Left renal pelvis (tissue), 4 donors: ENCODE results near the gene CFAP47. TPM values are rescaled to one million over a fixed set of nuclear protein-coding genes. Genes with fewer than 3 reads are reported as not detected.
"Not testable (repeated sequence)": the region's sequence is repeated elsewhere in the genome, so short reads cannot be mapped to it uniquely, and the experiment has no call there.

ENCODE experiments used
- DNase-seq, 4 donors: peaks; one replicate each; pipeline ENCODE4 v3.0.0-alpha.2; 2013; ENCODE audit warnings: low read depth in 4 of 4, low spot score in 3 of 4
- polyA plus RNA-seq, 4 donors: library from polyadenylated mRNA; unstranded; fragments of 120-200 nt; gene quantifications; one replicate each; pipeline ENCODE4 v1.2.1, GENCODE V29; 2013; ENCODE audit not compliant: insufficient read length in 4 of 4

Gene CFAP47
- polyA plus RNA-seq, 4 donors = 0.14 to 1.1 (median 0.66) TPM

GRCh38 chrX:36234840-36235528, 315.4 kb downstream of the CFAP47 start:
- not testable (repeated sequence) for DNase-seq

DNA sequence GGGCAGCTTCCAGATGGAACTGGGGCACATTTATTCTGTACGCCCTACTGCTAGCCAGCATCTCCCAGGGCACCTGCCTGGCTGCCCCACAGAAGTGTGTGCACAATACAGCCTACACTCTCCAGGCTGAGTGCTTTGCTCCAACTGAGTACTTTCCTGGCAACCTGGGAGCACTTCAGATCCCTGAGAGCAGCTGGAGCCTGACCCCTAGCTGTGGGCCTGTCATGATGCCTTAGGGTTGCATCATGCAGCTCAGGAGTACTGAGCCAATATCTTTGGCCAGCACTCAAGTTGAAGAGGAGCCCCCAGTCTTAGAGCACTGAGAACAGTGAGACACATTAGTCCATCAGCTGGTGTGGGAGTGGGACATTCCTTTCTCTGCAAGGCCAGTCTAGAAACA, 321.9 kb downstream of the CFAP47 start:
- no peak for DNase-seq

DNA sequence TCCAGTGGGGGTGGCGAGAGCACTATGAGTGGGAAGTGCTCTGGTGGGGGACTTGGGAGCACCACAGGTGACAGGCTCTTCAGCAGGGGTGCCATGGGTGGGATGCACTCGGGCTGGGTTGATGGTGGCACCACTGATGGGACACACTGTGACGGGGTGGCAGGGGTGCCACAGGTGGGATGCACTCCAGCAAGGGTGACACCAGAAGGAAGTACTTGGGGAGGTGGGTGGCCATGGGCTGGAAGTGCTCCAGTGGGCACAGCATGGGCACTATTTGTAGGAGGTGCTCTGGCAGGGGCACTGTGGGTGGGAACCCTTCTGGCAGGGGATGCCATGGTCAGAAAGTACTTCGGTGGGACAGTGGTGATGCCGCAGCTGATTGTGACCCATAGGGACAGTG, 346.6 kb downstream of the CFAP47 start:
- DNase-seq = no peak

- DNase-seq = no peak
Measured at GRCh38 chrX:36310136-36310535, 390.6 kb downstream of the CFAP47 start.

- no peak for DNase-seq
Measured at GRCh38 chrX:36314303-36314702, 394.8 kb downstream of the CFAP47 start.

GRCh38 chrX:36334572-36334971, 415.0 kb downstream of the CFAP47 start:
- DNase-seq = no peak

GRCh38 chrX:36336751-36337150, 417.2 kb downstream of the CFAP47 start:
- no peak for DNase-seq

GRCh38 chrX:36344301-36344700, 424.8 kb downstream of the CFAP47 start:
- DNase-seq = no peak

DNA sequence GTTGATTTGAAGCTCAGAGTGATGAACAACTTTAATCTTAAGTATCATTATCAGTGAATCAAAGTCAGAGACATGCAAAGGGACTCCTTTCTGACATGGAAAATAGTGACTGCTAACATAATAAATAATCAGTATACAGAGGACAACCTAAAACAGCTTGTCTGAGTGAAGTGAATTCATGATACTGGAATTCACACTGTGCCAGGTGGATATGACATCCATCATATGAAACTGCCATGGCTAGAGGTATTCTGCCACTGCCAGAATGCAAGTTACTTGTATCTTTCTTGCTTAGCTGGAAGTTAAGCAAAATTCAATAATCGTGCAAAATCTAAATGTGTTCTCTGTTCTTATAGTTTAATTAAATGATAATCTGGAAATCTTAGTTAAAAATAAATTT, 429.0 kb downstream of the CFAP47 start:
- DNase-seq = no peak

- DNase-seq = no peak
Measured at GRCh38 chrX:36357855-36358254, 438.3 kb downstream of the CFAP47 start.

DNA sequence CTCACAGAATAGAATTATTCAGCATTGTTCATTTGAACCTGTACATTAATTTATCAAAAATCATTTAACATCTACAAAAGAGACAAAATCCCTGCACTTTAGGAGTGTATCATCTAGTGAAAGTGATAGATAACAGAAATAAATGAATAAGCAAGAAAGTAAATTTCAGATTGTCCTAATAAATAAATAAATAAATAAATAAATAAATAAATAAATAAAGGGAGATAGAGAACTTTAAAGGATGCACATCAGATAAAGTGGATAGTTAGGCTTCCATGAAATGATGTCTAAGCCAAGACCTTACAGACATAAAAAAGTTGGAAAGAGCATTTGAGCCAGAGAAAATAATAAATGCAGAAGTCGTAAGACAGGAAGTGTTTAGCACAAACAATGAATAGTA, 444.7 kb downstream of the CFAP47 start:
- DNase-seq = no peak

DNA sequence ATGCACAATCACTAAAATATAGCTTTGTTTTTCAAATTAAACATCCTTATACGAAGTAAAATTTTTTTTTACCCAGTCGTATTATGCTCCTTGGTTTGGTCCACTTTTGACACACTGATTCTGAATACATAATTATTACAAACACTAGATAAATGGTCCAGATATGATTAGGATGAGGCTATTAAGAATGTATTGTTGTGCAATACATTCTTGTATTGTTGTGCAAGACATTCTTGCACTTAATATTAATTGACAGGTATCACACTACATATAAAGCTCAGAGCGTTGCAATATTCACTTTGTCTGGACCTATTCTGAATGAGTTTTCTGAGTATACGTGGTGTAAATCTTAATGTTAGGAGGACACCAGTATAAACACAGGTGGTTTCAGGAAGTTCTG, 464.0 kb downstream of the CFAP47 start:
- no peak for DNase-seq

DNA sequence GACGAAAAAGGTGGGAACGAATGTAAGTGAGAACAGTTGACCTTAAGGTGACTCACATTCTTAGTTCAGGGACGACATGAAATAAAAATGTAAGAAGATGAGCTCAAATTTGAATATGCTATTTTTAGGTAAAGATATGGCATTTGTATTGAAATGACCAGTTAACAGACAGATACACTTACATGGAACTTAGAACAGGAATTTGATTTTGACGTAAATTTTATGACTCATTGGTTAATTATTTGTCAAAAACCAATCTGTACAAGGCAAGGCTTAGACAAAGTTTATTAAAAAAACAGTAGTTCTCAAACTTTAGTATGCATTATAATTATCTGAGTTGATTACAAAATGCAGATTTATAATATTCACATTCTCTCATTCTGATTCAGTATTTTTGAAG, 469.4 kb downstream of the CFAP47 start:
- no peak for DNase-seq

GRCh38 chrX:36401774-36402173, 482.2 kb downstream of the CFAP47 start:
- no peak for DNase-seq

DNA sequence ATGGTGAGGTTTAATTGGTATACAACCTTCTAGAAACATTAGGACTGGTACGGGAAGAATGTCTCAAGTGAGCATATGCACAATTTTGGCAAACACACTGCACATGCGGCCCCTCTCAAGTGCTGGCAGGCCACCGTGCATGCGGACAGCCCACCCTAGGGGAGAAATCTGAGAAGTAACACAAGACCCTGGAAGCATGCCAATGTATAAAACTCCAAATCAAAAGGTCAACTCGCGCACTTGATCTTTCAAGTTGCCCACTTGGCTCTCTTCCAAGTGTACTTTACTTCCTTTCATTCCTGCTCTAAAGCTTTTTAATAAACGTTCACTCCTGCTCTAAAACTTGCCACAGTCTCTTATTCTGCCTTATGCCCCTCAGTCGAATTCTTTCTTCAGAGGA, 488.3 kb downstream of the CFAP47 start:
- DNase-seq = no peak

- DNase-seq = no peak
Measured at GRCh38 chrX:36414056-36414455, 494.5 kb downstream of the CFAP47 start.

DNA sequence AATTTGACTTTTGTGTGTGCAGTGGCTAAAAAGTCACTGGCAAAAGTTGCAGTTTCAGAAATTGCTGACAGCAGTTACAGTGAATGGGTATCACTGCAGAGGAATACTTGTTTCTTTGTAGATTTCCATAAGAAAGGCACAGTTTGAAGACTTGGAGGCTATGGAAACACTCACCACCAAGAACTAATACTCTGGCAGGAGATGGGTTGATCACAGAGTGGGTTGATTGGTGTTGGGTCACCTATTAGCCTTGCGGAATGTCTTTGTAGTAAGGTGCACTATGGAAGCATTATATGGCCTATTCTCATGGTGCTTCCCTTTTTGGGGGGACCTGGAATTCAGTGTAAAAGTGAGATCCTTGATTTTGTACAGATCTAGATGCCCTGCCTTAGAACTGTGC, 502.8 kb downstream of the CFAP47 start:
- DNase-seq = no peak

GRCh38 chrX:36431819-36432218, 512.3 kb downstream of the CFAP47 start:
- DNase-seq = no peak

DNA sequence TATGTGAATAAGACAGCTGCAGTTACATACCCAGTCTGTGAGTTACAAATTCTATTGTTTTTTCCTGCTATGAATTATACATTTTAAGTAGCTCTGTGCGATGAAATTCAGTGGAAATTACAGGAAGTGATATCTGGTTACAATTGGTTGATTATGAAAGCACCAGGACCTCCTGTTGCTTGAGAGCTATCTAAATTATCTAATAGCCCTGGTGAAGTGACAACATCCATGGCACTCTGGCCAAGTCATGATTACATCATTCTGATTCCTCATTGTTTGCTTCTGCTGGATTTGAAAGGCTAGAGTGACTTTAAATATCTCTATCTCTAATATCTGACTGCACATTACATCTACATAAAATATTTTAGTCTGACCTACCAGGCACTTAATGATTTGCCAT, 515.0 kb downstream of the CFAP47 start:
- no peak for DNase-seq
